Neural cell (in vitro differentiated cells): ENCODE results near the gene IGF2BP3.

ENCODE experiments used
- TAF1 ChIP-seq: IDR thresholded peaks from 2 replicates; pipeline ENCODE4 v1.6.1; 2012; ENCODE audit warnings: low read depth
- TF ChIP-seq, protein P1 (sequence below): fragments of 450-650 bp; IDR thresholded peaks from 2 replicates; pipeline ENCODE4 v1.5.1; 2014; ENCODE audit warnings: antibody characterized with exemption, mild to moderate bottlenecking, moderate library complexity; ENCODE audit not compliant: poor library complexity, severe bottlenecking

DNA sequence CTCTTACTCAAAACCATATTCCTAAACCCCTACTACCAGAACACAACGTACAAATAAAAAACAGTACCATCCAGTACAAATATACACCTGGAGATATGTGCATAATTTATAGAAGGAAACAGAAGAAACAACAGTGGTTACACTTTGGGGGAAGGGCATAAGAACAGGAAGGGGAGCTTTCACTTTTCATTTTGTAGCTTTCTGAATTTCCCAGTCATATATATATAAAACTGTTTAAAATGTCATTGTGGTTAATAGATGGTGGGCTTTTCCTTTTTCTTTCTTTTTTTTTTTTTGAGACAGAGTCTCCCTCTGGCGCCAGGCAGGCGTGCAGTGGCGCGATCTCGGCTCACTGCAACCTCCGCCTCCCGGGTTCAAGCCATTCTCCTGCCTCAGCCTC lies 124.0 kb downstream of the IGF2BP3 start:
- TF ChIP-seq, protein P1, sequence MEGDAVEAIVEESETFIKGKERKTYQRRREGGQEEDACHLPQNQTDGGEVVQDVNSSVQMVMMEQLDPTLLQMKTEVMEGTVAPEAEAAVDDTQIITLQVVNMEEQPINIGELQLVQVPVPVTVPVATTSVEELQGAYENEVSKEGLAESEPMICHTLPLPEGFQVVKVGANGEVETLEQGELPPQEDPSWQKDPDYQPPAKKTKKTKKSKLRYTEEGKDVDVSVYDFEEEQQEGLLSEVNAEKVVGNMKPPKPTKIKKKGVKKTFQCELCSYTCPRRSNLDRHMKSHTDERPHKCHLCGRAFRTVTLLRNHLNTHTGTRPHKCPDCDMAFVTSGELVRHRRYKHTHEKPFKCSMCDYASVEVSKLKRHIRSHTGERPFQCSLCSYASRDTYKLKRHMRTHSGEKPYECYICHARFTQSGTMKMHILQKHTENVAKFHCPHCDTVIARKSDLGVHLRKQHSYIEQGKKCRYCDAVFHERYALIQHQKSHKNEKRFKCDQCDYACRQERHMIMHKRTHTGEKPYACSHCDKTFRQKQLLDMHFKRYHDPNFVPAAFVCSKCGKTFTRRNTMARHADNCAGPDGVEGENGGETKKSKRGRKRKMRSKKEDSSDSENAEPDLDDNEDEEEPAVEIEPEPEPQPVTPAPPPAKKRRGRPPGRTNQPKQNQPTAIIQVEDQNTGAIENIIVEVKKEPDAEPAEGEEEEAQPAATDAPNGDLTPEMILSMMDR, result no peak
- no peak for TF ChIP-seq TAF1
